ENCODE results near the gene LDLR.

LDLR gene

DNA sequence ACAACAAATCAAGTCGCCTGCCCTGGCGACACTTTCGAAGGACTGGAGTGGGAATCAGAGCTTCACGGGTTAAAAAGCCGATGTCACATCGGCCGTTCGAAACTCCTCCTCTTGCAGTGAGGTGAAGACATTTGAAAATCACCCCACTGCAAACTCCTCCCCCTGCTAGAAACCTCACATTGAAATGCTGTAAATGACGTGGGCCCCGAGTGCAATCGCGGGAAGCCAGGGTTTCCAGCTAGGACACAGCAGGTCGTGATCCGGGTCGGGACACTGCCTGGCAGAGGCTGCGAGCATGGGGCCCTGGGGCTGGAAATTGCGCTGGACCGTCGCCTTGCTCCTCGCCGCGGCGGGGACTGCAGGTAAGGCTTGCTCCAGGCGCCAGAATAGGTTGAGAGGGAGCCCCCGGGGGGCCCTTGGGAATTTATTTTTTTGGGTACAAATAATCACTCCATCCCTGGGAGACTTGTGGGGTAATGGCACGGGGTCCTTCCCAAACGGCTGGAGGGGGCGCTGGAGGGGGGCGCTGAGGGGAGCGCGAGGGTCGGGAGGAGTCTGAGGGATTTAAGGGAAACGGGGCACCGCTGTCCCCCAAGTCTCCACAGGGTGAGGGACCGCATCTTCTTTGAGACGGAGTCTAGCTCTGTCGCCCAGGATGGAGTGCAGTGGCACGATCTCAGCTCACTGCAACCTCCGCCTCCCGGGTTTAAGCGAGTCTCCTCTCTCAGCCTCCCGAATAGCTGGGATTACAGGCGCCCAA is at the start of gene LDLR:
TSS of gene LDLR (plus strand) at position 210 of the 760 bp plus-strand sequence. CDS start at position 296, 86 bp downstream.
- peak; percentile 62 for DNase-seq (ENCODE audit: low read depth)

- no peak for DNase-seq (ENCODE audit: low read depth)
Observed at GRCh38 chr19:11041194-11041593, 48.1 kb upstream of the LDLR start.

- DNase-seq (ENCODE audit: low read depth) = no peak
Observed at GRCh38 chr19:11041966-11042627, 47.2 kb upstream of the LDLR start.

GRCh38 chr19:11044431-11044830 is 44.8 kb upstream of the LDLR start:
- no peak for DNase-seq (ENCODE audit: low read depth)

DNA sequence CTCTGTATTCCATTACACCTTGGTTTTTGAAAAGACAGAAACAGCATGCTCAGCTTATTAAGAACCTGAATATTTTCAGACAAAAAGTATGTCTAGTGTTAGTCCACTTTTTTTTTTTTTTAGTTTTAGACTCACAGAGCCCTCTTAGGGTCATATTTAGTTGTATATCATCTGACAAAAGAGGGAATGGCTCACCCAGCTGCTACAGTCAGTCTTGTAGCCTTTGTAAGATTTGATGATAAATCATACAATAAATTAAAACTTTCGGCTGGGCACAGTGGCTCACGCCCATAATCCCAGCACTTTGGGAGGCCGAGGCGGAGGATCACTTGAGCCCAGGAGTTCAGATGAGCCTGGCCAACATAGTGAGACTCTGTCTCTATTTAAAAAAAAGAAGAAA is 43.7 kb upstream of the LDLR start:
- DNase-seq (ENCODE audit: low read depth) = no peak

- no peak for DNase-seq (ENCODE audit: low read depth)
Observed at GRCh38 chr19:11046605-11047354, 42.5 kb upstream of the LDLR start.

DNA sequence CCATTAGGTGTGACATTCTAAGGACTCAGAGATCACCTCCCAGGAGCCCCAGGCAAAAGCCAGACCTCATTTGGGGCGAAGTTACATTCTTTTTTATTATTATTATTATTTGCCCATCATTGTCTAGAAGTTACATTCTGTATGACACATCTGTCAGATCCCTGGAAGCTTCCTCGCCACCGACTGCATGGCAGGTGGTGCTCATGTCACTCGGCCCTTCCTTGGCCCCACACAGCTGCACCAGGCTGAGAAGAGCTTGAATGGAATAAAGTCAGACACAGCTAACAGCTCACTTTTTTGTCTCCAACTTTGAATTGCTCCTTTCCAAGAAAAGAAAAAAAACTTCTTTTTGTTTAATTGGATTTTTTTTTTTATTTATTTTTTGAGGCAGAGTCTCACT is 41.4 kb upstream of the LDLR start:
- no peak for DNase-seq (ENCODE audit: low read depth)

DNA sequence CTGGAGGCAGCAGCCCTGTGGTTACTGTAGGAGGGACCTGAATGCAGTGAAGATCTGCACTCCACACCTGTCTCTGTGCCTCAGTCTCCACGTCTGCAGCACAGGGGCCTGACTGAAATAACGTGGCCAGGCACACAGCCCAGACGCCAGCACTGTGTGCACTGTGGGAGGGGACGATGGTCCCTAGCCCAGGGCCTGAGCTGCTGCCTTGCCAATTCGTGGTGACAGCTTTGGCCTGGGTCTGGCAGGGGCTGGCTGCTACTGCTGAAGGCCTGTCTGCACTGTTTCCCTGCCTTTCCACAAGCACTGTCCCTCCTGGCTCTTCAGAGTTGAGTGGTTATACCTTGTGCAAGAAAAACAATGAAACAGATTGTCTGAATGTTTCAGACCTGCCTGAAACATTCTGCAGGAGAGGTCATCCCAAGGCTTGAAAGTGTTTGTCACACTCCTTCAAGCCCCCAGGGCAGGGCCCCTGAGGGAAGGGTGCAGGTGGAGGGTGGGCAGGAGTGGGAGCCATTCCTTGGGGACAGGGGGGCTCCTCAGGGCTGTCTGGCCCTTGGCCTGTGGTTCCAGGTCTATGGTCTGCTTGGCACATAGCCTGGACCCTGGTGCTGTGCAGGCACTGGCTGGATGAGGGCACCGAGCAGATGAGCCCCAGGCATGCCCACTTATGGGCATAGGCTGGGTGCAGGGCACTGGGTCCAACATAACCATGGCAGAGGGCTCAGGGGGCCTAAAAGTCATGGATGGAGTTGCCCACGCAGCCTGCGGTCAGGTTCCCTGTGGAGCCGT is 38.7 kb upstream of the LDLR start:
- DNase-seq (ENCODE audit: low read depth) = no peak

GRCh38 chr19:11053817-11054195 is 35.5 kb upstream of the LDLR start:
- no peak for DNase-seq (ENCODE audit: low read depth)

- no peak for DNase-seq (ENCODE audit: low read depth)
Observed at GRCh38 chr19:11054200-11054599, 35.1 kb upstream of the LDLR start.

GRCh38 chr19:11054628-11055027 is 34.6 kb upstream of the LDLR start:
- no peak for DNase-seq (ENCODE audit: low read depth)

DNA sequence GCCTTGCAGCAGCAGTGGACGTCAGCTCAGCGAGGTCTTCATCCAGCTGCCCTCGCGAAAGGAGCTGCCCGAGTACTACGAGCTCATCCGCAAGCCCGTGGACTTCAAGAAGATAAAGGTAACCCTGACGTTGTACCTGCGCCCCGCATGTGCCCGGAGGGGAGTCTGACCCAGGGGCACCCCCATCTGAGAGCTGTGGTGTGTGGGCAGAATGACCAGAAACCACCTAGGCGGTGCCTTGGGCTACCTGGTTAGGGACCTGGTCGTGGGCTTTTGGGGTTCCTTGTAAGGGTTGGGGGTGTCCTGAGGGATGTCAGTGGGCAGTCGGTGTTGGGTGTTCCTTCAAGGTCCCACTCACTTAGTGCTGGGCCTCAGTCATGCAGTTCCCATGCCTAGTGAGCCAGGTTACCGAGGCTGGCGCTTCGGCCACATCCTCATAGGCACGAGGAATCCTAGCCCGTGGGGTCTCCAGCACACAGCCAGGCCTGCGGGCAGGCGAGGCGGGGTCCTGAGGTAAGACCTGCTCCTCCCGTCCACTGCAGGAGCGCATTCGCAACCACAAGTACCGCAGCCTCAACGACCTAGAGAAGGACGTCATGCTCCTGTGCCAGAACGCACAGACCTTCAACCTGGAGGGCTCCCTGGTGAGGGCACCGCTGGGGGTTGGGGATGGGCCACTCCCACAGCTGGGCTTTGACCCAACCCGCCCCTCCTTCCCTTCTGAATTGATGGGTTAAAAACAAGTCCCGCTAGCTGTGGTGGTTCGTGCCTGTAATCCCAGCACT is 30.8 kb upstream of the LDLR start:
- DNase-seq (ENCODE audit: low read depth) = no peak

DNA sequence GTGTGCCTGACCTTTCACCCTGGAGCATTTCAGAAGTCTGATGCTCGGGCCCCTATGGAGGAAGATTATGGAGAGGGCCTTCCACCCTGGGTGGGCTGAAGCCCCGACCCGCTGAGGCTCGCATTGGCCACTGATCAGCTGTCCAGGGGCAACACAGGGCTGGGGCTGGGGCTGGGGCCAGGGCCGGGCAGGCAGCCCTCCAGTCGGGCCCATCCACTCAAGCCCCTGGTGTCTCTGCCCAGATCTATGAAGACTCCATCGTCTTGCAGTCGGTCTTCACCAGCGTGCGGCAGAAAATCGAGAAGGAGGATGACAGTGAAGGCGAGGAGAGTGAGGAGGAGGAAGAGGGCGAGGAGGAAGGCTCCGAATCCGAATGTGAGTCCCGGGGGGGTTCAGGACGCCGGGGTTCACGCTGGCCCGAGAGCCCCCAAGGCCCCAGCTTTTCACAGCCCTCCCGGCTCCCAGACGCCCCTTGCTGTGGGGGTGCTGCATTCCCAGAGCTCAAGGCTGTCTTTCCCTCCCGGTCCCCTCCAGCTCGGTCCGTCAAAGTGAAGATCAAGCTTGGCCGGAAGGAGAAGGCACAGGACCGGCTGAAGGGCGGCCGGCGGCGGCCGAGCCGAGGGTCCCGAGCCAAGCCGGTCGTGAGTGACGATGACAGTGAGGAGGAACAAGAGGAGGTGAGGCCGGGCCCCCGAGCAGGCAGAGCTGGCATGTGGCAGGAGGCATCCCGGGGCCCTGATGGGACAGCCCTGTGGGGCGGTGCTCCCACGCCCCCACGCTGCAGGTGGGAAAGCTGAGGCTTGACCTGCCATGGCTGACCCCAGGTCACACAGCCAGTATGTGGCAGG is 29.5 kb upstream of the LDLR start:
- DNase-seq (ENCODE audit: low read depth) = no peak

GRCh38 chr19:11061952-11062351 is 27.3 kb upstream of the LDLR start:
- no peak for DNase-seq (ENCODE audit: low read depth)

GRCh38 chr19:11063434-11063833 is 25.8 kb upstream of the LDLR start:
- no peak for DNase-seq (ENCODE audit: low read depth)

GRCh38 chr19:11064831-11065303 is 24.4 kb upstream of the LDLR start:
- no peak for DNase-seq (ENCODE audit: low read depth)

- DNase-seq (ENCODE audit: low read depth) = no peak
Observed at GRCh38 chr19:11066326-11066725, 22.9 kb upstream of the LDLR start.

- DNase-seq (ENCODE audit: low read depth) = no peak
Observed at GRCh38 chr19:11067356-11068113, 21.7 kb upstream of the LDLR start.

- DNase-seq (ENCODE audit: low read depth) = no peak
Observed at GRCh38 chr19:11069561-11069960, 19.7 kb upstream of the LDLR start.

DNA sequence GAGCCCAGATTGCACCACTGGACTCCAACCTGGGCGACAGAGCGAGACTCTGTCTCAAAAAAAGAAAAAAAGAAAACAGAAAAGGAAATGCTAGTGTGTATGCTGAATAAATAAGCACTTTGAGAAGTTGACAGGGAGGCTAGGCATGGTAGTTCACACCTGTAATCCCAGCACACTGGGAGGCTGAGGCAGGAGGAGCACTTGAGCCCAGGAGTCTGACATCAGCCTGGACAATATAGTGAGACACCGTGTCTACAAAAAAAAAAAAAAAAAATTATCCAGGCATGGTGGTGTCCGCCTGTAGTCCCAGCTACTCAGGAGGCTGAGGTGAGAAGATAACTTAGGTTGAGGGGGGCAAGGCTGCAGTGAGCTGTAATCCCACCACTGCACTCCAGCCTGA is 19.1 kb upstream of the LDLR start:
- DNase-seq (ENCODE audit: low read depth) = no peak
